A549 (cell line): ENCODE data around the gene CD58.

Experiments used
- BHLHE40 ChIP-seq: IDR thresholded peaks from 2 replicates; pipeline ENCODE4 v1.6.1; 2012; ENCODE audit warnings: low read depth, low read length, inconsistent platforms
- E2F6 ChIP-seq: IDR thresholded peaks from 2 replicates; pipeline ENCODE4 v1.6.1; 2012; ENCODE audit warnings: low read depth, borderline replicate concordance
- MAX ChIP-seq: IDR thresholded peaks from 2 replicates; pipeline ENCODE4 v1.6.1; 2012
- NFE2L2 ChIP-seq: fragments of 150-350 bp; conservative IDR thresholded peaks from 2 replicates; pipeline ENCODE4 v1.6.1; 2014; ENCODE audit warnings: low read length
- REST ChIP-seq: fragments of 200-600 bp; sonication (generic); IDR thresholded peaks from 2 replicates; pipeline ENCODE4 v1.6.1; 2016; ENCODE audit warnings: antibody characterized with exemption, mild to moderate bottlenecking, moderate library complexity
- TF ChIP-seq, protein P1 (sequence below): fragments of >200 bp; sonication (Bioruptor Twin); formaldehyde crosslinking; IDR thresholded peaks from 3 replicates; pipeline ENCODE4 v1.5.1; 2016
- TF ChIP-seq, protein P2 (sequence below): fragments of 450-650 bp; IDR thresholded peaks from 2 replicates; pipeline ENCODE4 v1.6.1; 2014; ENCODE audit warnings: antibody characterized with exemption

- TF ChIP-seq E2F6: no peak
- TF ChIP-seq, protein P1, sequence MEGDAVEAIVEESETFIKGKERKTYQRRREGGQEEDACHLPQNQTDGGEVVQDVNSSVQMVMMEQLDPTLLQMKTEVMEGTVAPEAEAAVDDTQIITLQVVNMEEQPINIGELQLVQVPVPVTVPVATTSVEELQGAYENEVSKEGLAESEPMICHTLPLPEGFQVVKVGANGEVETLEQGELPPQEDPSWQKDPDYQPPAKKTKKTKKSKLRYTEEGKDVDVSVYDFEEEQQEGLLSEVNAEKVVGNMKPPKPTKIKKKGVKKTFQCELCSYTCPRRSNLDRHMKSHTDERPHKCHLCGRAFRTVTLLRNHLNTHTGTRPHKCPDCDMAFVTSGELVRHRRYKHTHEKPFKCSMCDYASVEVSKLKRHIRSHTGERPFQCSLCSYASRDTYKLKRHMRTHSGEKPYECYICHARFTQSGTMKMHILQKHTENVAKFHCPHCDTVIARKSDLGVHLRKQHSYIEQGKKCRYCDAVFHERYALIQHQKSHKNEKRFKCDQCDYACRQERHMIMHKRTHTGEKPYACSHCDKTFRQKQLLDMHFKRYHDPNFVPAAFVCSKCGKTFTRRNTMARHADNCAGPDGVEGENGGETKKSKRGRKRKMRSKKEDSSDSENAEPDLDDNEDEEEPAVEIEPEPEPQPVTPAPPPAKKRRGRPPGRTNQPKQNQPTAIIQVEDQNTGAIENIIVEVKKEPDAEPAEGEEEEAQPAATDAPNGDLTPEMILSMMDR: no peak
- no peak for TF ChIP-seq BHLHE40
- TF ChIP-seq, protein P2, sequence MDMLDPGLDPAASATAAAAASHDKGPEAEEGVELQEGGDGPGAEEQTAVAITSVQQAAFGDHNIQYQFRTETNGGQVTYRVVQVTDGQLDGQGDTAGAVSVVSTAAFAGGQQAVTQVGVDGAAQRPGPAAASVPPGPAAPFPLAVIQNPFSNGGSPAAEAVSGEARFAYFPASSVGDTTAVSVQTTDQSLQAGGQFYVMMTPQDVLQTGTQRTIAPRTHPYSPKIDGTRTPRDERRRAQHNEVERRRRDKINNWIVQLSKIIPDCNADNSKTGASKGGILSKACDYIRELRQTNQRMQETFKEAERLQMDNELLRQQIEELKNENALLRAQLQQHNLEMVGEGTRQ: no peak
- no peak for TF ChIP-seq MAX
- TF ChIP-seq REST: no peak
- no peak for TF ChIP-seq NFE2L2
Observed at GRCh38 chr1:116491700-116492357, 79.0 kb downstream of the CD58 start.
